T-cell (primary cell): Measurements from ENCODE around the gene TMEM190. TPM values are rescaled to one million over a fixed set of nuclear protein-coding genes. Genes with fewer than 3 reads are reported as not detected.
A peak's percentile ranks its signal among the peaks of the same experiment; 100 is the strongest.

Source experiments
- ATAC-seq, 4 experiments: fragments of 200-7000 bp in 3 of 4; fragments of 150-1000 bp in 1 of 4; cut with Tn5 transposase; replicated peaks in 1 of 4; 1 replicate in 3 of 4; 2 replicates in 1 of 4; pipeline ENCODE4 v1.10.0; 2021; ENCODE audit warnings: moderate library complexity in 3 of 4, mild to moderate bottlenecking in 2 of 4, moderate number of reproducible peaks in 1 of 4
- CTCF ChIA-PET, 2 donors: fragments of 300-600 bp; sonication (Branson Sonifier 250); formaldehyde crosslinking; loops; one replicate each; lab custom pipeline; 2022; ENCODE audit warnings: antibody characterized with exemption in 2 of 2; lab: Charles Lee
- POLR2A ChIA-PET, 2 donors: fragments of 300-600 bp; sonication (Branson Sonifier 250); formaldehyde crosslinking; loops; one replicate each; lab custom pipeline; 2022; ENCODE audit warnings: antibody characterized with exemption in 2 of 2; lab: Charles Lee
- DNase-seq, 35 experiments: peaks; one replicate each; pipeline versions ENCODE4 v3.0.0 to v3.0.0-alpha.2; 2013 to 2023
- H3K27ac ChIP-seq: one replicate; pipeline ENCODE4 v1.5.1; 2013; ENCODE audit warnings: low read length
- H3K27me3 ChIP-seq, 2 experiments: replicated peaks in 1 of 2; 1 replicate in 1 of 2; 2 replicates in 1 of 2; pipeline versions ENCODE4 v1.6.1 to v1.7.0; 2013; ENCODE audit warnings: low read length in 1 of 2, mixed read lengths in 1 of 2; ENCODE audit not compliant: control insufficient read depth in 2 of 2, insufficient read depth in 2 of 2; ENCODE audit errors: extremely low read depth in 1 of 2
- H3K36me3 ChIP-seq, 2 donors: 1 replicate in 1 of 2; 2 replicates in 1 of 2; pipeline versions ENCODE4 v1.6.1 to v1.7.0; 2013; ENCODE audit warnings: low read length in 1 of 2; ENCODE audit not compliant: control insufficient read depth in 2 of 2, insufficient read depth in 1 of 2; ENCODE audit errors: extremely low read depth in 1 of 2
- H3K4me1 ChIP-seq, 2 experiments: 1 replicate in 1 of 2; 2 replicates in 1 of 2; pipeline versions ENCODE4 v1.6.1 to v1.7.0; 2013; ENCODE audit warnings: low read length in 2 of 2, mixed read lengths in 1 of 2; ENCODE audit not compliant: insufficient read depth in 2 of 2, control insufficient read depth in 1 of 2; ENCODE audit errors: extremely low read depth in 1 of 2
- H3K4me3 ChIP-seq, 2 donors: 1 replicate in 1 of 2; 2 replicates in 1 of 2; pipeline versions ENCODE4 v1.5.1 to v1.7.0; 2013; ENCODE audit warnings: mild to moderate bottlenecking in 2 of 2, low read length in 1 of 2, moderate library complexity in 1 of 2; ENCODE audit not compliant: control insufficient read depth in 1 of 2; ENCODE audit errors: extremely low read depth in 1 of 2
- H3K9me3 ChIP-seq: 2 replicates; pipeline ENCODE4 v1.7.0; 2013
- H3K27ac Mint-ChIP-seq, 2 donors: one replicate each; pipeline ENCODE4 v1.8.0; 2020 to 2021; ENCODE audit warnings: mild to moderate bottlenecking in 2 of 2, mixed read lengths in 2 of 2
- H3K27me3 Mint-ChIP-seq, 2 donors: one replicate each; pipeline ENCODE4 v1.8.0; 2021 to 2022; ENCODE audit warnings: mixed read lengths in 2 of 2
- H3K36me3 Mint-ChIP-seq: one replicate; pipeline ENCODE4 v1.8.0; 2021; ENCODE audit warnings: mixed read lengths
- H3K4me1 Mint-ChIP-seq, 3 donors: one replicate each; pipeline ENCODE4 v1.8.0; 2020 to 2022; ENCODE audit warnings: mixed read lengths in 3 of 3, mild to moderate bottlenecking in 1 of 3
- H3K4me3 Mint-ChIP-seq, 3 donors: one replicate each; pipeline ENCODE4 v1.8.0; 2020 to 2022; ENCODE audit warnings: mild to moderate bottlenecking in 3 of 3, mixed read lengths in 3 of 3, moderate library complexity in 3 of 3
- H3K9me3 Mint-ChIP-seq, 3 donors: one replicate each; pipeline ENCODE4 v1.8.0; 2020 to 2022; ENCODE audit warnings: mixed read lengths in 3 of 3
- WGBS: methylation state at CpG from one replicate; pipeline ENCODE4 v1.1.5; 2013; ENCODE audit warnings: missing lambda C conversion rate; ENCODE audit not compliant: insufficient coverage; 5-methylcytosine and 5-hydroxymethylcytosine counted together
- total RNA-seq, 35 experiments: library from RNA in 6 of 35; stranded (reverse) in 6 of 35; fragments of 120-200 nt in 1 of 35; gene quantifications; one replicate each; pipeline versions ENCODE4 v1.2.1 to v1.2.4 and lab custom pipeline; 2013 to 2026

TMEM190 gene
- total RNA-seq, 5 donors from 2014 or later (not counting 1 experiment from before 2014, with no cell fraction given) = not detected

DNA sequence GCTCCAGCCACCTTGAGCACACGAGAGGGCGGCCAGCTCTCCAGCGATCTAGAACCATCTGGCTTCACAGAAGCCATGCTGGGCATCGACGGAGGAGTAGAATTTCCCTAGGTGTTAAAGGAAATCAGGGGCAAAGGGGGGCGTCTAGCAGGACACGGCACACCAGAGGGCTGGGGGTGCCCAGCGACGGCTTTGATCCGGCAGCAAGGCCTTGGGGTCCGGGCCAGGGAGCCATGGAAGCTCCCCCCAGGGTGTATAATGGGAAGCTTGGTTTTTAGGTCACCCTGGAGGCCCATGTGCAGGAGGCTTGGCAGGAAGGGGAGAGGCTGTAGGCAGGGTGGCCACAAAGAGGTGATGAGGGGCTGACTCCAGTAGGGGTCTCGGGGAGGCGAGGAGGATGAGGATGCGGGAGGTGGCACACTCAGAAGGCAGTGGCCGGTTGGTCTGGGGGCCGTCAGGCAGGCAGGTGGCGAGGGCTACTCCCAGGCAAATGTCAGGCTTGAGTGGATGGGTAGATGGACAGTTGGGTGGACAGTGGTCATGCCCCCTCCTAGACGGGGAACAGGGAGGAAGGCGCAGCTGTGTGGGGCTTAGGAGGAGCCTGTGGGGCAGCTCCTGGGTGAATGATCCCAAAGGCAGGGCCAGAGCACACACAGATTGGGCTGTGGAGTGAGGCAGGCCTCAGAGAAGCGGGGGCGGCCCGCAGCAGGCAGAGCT, 31.4 kb upstream of the TMEM190 start:
- H3K27ac Mint-ChIP-seq = peak overlapping the region in 1 of 2 donors; percentile 19
- ATAC-seq = no peak
- H3K4me1 Mint-ChIP-seq = peaks cover 9 to 12% (median 11%) of the 10 kb centered on the region in 3 donors

DNA sequence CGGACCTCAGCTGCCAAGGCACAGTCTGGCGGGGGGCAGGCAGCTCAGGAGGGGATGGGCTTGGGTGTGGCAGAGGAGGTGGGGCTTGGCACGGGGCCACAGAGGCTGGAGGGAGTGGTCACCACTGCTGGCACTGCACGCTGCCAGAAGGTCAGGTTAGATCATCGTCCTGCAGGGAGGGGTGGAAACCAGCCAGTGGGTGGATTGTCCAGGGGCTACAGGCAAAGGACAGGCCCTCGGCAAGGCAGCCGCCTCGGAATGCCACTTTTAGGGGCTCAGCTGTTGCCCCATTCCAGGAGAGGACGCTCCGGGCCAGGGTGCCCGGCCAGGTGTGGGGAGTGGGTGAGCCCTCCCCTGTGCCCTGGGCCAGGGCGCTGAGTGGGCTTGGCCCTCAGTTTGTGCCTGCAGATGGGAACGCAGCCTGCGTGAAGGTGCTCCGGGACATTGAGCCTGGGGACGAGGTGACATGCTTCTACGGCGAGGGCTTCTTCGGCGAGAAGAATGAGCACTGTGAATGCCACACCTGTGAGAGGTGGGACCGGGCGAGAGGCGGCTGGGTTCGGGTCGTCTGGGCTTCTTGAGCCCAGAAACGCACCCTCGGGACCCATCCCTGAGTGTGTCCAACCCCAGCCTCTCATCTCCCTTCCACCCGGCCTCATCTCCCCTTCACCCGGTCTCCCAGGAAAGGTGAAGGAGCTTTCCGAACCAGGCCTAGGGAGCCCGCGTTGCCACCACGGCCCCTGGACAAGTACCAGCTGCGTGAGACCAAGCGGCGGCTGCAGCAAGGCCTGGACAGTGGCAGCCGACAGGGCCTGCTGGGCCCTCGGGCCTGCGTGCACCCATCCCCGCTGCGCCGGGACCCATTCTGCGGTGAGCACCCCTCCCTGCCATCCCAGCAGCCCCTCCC, 30.6 kb upstream of the TMEM190 start:
- peak in 1 of 4 experiments; percentile 11 for ATAC-seq
- ChIA-PET POLR2A (no interaction called here), CTCF (no interaction called here)
- Mint-ChIP-seq H3K27ac (no peak overlapping the region), H3K27me3 (peaks cover under 1 to 8% of the 10 kb centered on the region in 2 donors), H3K36me3 (peaks cover 16% of the 10 kb centered on the region), H3K4me1 (peaks cover 1 to 7% (median 5%) of the 10 kb centered on the region in 3 donors), H3K9me3 (no peaks in the 10 kb centered on the region), H3K4me3 (no peak overlapping the region)
- 91% methylated on average over 31 of the region's 43 CpGs for WGBS
- no peak for DNase-seq
- H3K27ac ChIP-seq = no peak overlapping the region
- no peak overlapping the region for H3K4me3 ChIP-seq
- H3K27me3 ChIP-seq = peaks cover 0 to 14% of the 10 kb centered on the region in 2 experiments
- no peaks in the 10 kb centered on the region for H3K9me3 ChIP-seq
- peaks cover 3 to 13% of the 10 kb centered on the region in 2 donors for H3K36me3 ChIP-seq
- peaks cover 2 to 9% of the 10 kb centered on the region in 2 experiments for H3K4me1 ChIP-seq

More for the DNA sequence above, 31.4 kb upstream of the TMEM190 start:
- Mint-ChIP-seq H3K27me3 (peaks cover 0 to under 1% of the 10 kb centered on the region in 2 donors), H3K36me3 (peaks cover 16% of the 10 kb centered on the region), H3K9me3 (no peaks in the 10 kb centered on the region), H3K4me3 (no peak overlapping the region)
- Histone ChIP-seq H3K27ac (no peak overlapping the region), H3K4me3 (no peak overlapping the region), H3K9me3 (no peaks in the 10 kb centered on the region), H3K36me3 (peaks cover 3 to 13% of the 10 kb centered on the region in 2 donors), H3K27me3 (peaks cover 0 to 13% of the 10 kb centered on the region in 2 experiments), H3K4me1 (peaks cover 2 to 17% of the 10 kb centered on the region in 2 experiments)
- ChIA-PET POLR2A (no interaction called here), CTCF (no interaction called here)
- 96% methylated on average over 21 of the region's 22 CpGs for WGBS
- no peak for DNase-seq

GRCh38 chr19:55346725-55347441, 29.7 kb upstream of the TMEM190 start:
- DNase-seq (no peak), ATAC-seq (peak in 1 of 4 experiments; percentile 16)
- H3K4me1 ChIP-seq = peaks cover 0 to 3% of the 10 kb centered on the region in 2 experiments
- H3K4me3 Mint-ChIP-seq = no peak overlapping the region
- H3K27me3 ChIP-seq = peaks cover 0 to 22% of the 10 kb centered on the region in 2 experiments
- ChIA-PET POLR2A (interaction anchor here in 1 of 2 donors (1.6 kb wide), 1 partner anchor 8 kb away, joined by 5 read pairs; the partner anchor contains the start of gene KMT5C), CTCF (no interaction called here)
- no peak overlapping the region for H3K27ac Mint-ChIP-seq
- H3K4me1 Mint-ChIP-seq = peaks cover 3 to 10% (median 5%) of the 10 kb centered on the region in 3 donors
- H3K36me3 Mint-ChIP-seq = peaks cover 16% of the 10 kb centered on the region
- no peak overlapping the region for H3K4me3 ChIP-seq
- no peak overlapping the region for H3K27ac ChIP-seq
- peaks cover 3 to 13% of the 10 kb centered on the region in 2 donors for H3K36me3 ChIP-seq
- peaks cover 9 to 16% of the 10 kb centered on the region in 2 donors for H3K27me3 Mint-ChIP-seq
- no peaks in the 10 kb centered on the region for H3K9me3 Mint-ChIP-seq
- 93% methylated on average over 31 of the region's 41 CpGs for WGBS
- H3K9me3 ChIP-seq = no peaks in the 10 kb centered on the region

DNA sequence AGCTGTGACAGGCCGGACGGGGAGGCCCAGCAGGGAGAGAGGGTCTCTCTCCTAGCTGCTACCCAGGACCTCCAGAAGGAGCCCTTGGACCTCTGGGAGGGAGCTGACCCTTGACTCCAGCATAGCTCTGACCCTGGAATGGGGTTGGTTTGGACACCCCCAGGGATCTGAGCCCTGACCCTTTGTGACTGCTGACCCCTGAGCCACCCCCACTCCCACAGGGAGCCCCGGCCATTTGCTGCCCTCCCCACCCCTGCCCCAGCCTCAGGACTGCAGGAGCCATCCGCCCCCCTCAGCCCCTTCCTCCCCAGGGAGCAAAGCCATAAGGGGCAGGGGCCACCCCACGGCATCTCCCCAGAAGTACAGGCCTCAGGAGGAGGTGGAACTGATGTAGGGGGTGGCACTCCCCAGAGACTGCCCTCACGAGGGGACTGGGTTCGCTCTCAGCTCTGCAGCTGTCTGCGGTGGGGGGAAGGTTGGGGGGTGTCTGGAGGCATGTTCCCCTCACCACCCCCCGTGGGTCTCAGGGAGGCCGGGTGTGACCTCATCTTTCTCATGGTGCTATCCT, 29.1 kb upstream of the TMEM190 start:
- POLR2A ChIA-PET = interaction anchor here in 1 of 2 donors (1.6 kb wide), 1 partner anchor 9 kb away, joined by 5 read pairs; the partner anchor contains the start of gene KMT5C

GRCh38 chr19:55348317-55349034, 28.1 kb upstream of the TMEM190 start:
- Mint-ChIP-seq H3K4me1 (peaks cover 16 to 24% (median 18%) of the 10 kb centered on the region in 3 donors), H3K36me3 (peaks cover 11% of the 10 kb centered on the region), H3K9me3 (no peaks in the 10 kb centered on the region), H3K27ac (no peak overlapping the region), H3K27me3 (peaks cover 24 to 32% of the 10 kb centered on the region in 2 donors), H3K4me3 (no peak overlapping the region)
- WGBS = 95% methylated on average over 10 of the region's 22 CpGs
- peaks cover 2 to 3% of the 10 kb centered on the region in 2 donors for H3K36me3 ChIP-seq
- H3K27ac ChIP-seq = no peak overlapping the region
- peaks cover 0 to 18% of the 10 kb centered on the region in 2 experiments for H3K4me1 ChIP-seq
- no peak overlapping the region for H3K4me3 ChIP-seq
- peaks cover 0 to 38% of the 10 kb centered on the region in 2 experiments for H3K27me3 ChIP-seq
- ChIA-PET POLR2A (interaction anchor here in 1 of 2 donors (1.6 kb wide), 1 partner anchor 10 kb away, joined by 5 read pairs; the partner anchor contains the start of gene KMT5C), CTCF (interaction anchor here in 1 of 2 donors (0.6 kb wide), 1 partner anchor 122 kb away, joined by 3 read pairs; no protein-coding TSS in a partner anchor)
- DNase-seq (no peak), ATAC-seq (no peak)
- H3K9me3 ChIP-seq = no peaks in the 10 kb centered on the region

More for the DNA sequence above, 29.1 kb upstream of the TMEM190 start:
- no peak for DNase-seq
- Histone ChIP-seq H3K36me3 (peaks cover 3 to 10% of the 10 kb centered on the region in 2 donors), H3K9me3 (no peaks in the 10 kb centered on the region), H3K4me3 (no peak overlapping the region), H3K27ac (no peak overlapping the region), H3K27me3 (peaks cover 0 to 28% of the 10 kb centered on the region in 2 experiments), H3K4me1 (peaks cover 0 to 9% of the 10 kb centered on the region in 2 experiments)
- H3K36me3 Mint-ChIP-seq = peaks cover 16% of the 10 kb centered on the region
- peaks cover 7 to 15% (median 8%) of the 10 kb centered on the region in 3 donors for H3K4me1 Mint-ChIP-seq
- no peaks in the 10 kb centered on the region for H3K9me3 Mint-ChIP-seq
- no peak overlapping the region for H3K4me3 Mint-ChIP-seq
- no peak for ATAC-seq
- no CpG with 5 or more reads among the region's 10 CpGs for WGBS
- H3K27me3 Mint-ChIP-seq = peaks cover 15 to 22% of the 10 kb centered on the region in 2 donors
- CTCF ChIA-PET = no interaction called here
- no peak overlapping the region for H3K27ac Mint-ChIP-seq
